Small intestine (tissue), 7 donors: ENCODE data around the gene ITK. TPM values are rescaled to one million over a fixed set of nuclear protein-coding genes. Genes with fewer than 3 reads are reported as not detected.

Experiments used
- DNase-seq, 2 donors: peaks; one replicate each; pipeline versions ENCODE4 v3.0.0 to v3.0.0-alpha.2; 2013
- FAIRE-seq: peaks from 2 replicates; lab custom pipeline; 2012; peaks lifted over from hg19 to GRCh38; lab: Jason Lieb, UNC
- H3K27ac ChIP-seq, 3 donors: one replicate each; pipeline ENCODE4 v1.5.1; 2013; ENCODE audit warnings: low read length in 2 of 3, mild to moderate bottlenecking in 2 of 3, control low read depth in 1 of 3, inconsistent platforms in 1 of 3, low read depth in 1 of 3, moderate library complexity in 1 of 3
- H3K27me3 ChIP-seq, 3 donors: one replicate each; pipeline ENCODE4 v1.6.1; 2013; ENCODE audit warnings: low read length in 3 of 3, inconsistent platforms in 1 of 3; ENCODE audit not compliant: control insufficient read depth in 3 of 3, insufficient read depth in 3 of 3
- H3K36me3 ChIP-seq, 3 donors: one replicate each; pipeline ENCODE4 v1.6.1; 2013; ENCODE audit warnings: low read length in 3 of 3, inconsistent platforms in 1 of 3, low read depth in 1 of 3, mild to moderate bottlenecking in 1 of 3, moderate library complexity in 1 of 3; ENCODE audit not compliant: control insufficient read depth in 3 of 3, insufficient read depth in 2 of 3
- H3K4me1 ChIP-seq, 3 donors: one replicate each; pipeline ENCODE4 v1.6.1; 2013; ENCODE audit warnings: low read length in 2 of 3, inconsistent platforms in 1 of 3, low read depth in 1 of 3, mild to moderate bottlenecking in 1 of 3, moderate library complexity in 1 of 3; ENCODE audit not compliant: control insufficient read depth in 3 of 3, insufficient read depth in 2 of 3
- H3K4me3 ChIP-seq, 3 donors: one replicate each; pipeline ENCODE4 v1.5.1; 2013; ENCODE audit warnings: low read length in 3 of 3, control low read depth in 1 of 3, inconsistent platforms in 1 of 3, low read depth in 1 of 3, mild to moderate bottlenecking in 1 of 3, moderate library complexity in 1 of 3
- H3K9me3 ChIP-seq, 2 donors: one replicate each; pipeline ENCODE4 v1.6.1; 2013; ENCODE audit warnings: low read depth in 1 of 2, low read length in 1 of 2; ENCODE audit not compliant: control insufficient read depth in 2 of 2, insufficient read depth in 1 of 2
- WGBS, 3 donors: extraction: QIAGEN DNeasy Blood & Tissue Kit; methylation state at CpG; one replicate each; pipeline ENCODE4 v1.1.7; 2013; 5-methylcytosine and 5-hydroxymethylcytosine counted together
- polyA plus RNA-seq, 4 donors: library from polyadenylated mRNA; stranded (reverse) in 3 of 4; unstranded in 1 of 4; fragments of 200-250 nt in 3 of 4; fragments of 120-200 nt in 1 of 4; gene quantifications; one replicate each; pipeline versions ENCODE4 v1.2.1 to v1.2.3, GENCODE V29; 2013
- donor health status: healthy with polysubstance abuse.
- donor health status: control.
- donor health status: control.
- donor health status: Bipolar disorder and iron deficiency.
- donor health status: healthy.

Gene ITK
- polyA plus RNA-seq, 4 donors: 0.67 to 2.7 (median 1.4) TPM

GRCh38 chr5:157252711-157253465 is 72.2 kb downstream of the ITK start:
- 50 to 75% (median 58%) methylated on average over 4 of the region's 4 CpGs for WGBS, 3 donors
- DNase-seq: peak in 1 of 2 donors; percentile 66
- H3K4me1 ChIP-seq: peaks cover 0 to 8% (median 0%) of the 10 kb centered on the region in 3 donors
- no peak for FAIRE-seq
- H3K36me3 ChIP-seq: no peaks in the 10 kb centered on the region
- no peaks in the 10 kb centered on the region for H3K9me3 ChIP-seq
- H3K27ac ChIP-seq: peak overlapping the region in 2 of 3 donors; percentile 24 to 70
- no peak overlapping the region for H3K4me3 ChIP-seq
- H3K27me3 ChIP-seq: no peaks in the 10 kb centered on the region

DNA sequence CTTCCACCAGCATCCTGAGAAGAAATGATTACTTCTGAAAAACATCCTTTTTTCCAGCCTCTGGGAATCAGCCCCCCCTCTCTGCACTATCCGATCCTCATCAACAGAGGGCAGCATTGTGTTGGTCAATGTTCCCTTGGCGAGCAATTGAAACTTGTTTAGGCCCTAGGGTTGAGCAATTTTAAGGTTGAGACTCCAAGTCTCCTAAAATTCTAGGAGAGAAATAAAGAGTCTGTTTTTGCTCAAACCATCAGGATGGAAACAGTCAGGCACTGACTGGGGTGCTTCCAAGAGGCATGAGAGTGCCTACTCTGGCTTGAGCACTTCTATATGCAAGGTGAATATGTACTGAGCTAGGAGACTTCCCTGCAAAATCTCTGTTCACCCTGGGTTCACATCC is 72.9 kb downstream of the ITK start:
- Histone ChIP-seq H3K4me3 (no peak overlapping the region), H3K36me3 (no peaks in the 10 kb centered on the region), H3K27me3 (no peaks in the 10 kb centered on the region), H3K9me3 (no peaks in the 10 kb centered on the region), H3K27ac (no peak overlapping the region), H3K4me1 (peaks cover 0 to 8% (median 0%) of the 10 kb centered on the region in 3 donors)
- DNase-seq: peak; percentile 57 to 59
- 2 to 8% (median 5%) methylated on average over 2 of the region's 2 CpGs for WGBS, 3 donors
- no peak for FAIRE-seq

- no peak for DNase-seq
- no peak for FAIRE-seq
- Histone ChIP-seq H3K4me1 (no peaks in the 10 kb centered on the region), H3K4me3 (no peak overlapping the region), H3K27me3 (no peaks in the 10 kb centered on the region), H3K9me3 (no peaks in the 10 kb centered on the region), H3K36me3 (no peaks in the 10 kb centered on the region), H3K27ac (no peak overlapping the region)
- WGBS, 3 donors: 92 to 93% (median 93%) methylated on average over 6 of the region's 6 CpGs
These were observed 77.8 kb downstream of the ITK start for GRCh38 chr5:157258450-157258849.

DNA sequence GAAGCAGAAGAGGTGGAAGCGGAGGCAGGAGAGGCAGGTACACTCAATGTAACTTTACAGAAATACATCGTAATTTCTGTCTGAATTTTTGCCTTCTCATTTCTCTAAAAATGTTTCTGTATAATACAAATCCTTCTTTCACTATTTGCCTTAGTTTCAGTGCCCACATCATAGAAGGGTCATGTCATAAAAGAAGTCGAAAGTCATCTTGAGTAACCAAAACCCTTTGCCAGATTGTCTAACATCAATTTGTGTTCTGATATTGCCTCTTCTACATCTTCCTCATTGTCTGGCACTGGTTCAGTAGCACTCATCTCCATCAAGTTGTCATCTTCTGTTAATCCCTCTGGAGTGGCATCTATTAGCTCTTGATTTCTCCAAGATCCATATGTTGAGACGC is 79.1 kb downstream of the ITK start:
- 80 to 88% (median 85%) methylated on average over 4 of the region's 4 CpGs for WGBS, 3 donors
- Histone ChIP-seq H3K27me3 (no peaks in the 10 kb centered on the region), H3K9me3 (no peaks in the 10 kb centered on the region), H3K4me1 (no peaks in the 10 kb centered on the region), H3K4me3 (no peak overlapping the region), H3K36me3 (no peaks in the 10 kb centered on the region), H3K27ac (no peak overlapping the region)
- FAIRE-seq (no peak), DNase-seq (no peak)

DNA sequence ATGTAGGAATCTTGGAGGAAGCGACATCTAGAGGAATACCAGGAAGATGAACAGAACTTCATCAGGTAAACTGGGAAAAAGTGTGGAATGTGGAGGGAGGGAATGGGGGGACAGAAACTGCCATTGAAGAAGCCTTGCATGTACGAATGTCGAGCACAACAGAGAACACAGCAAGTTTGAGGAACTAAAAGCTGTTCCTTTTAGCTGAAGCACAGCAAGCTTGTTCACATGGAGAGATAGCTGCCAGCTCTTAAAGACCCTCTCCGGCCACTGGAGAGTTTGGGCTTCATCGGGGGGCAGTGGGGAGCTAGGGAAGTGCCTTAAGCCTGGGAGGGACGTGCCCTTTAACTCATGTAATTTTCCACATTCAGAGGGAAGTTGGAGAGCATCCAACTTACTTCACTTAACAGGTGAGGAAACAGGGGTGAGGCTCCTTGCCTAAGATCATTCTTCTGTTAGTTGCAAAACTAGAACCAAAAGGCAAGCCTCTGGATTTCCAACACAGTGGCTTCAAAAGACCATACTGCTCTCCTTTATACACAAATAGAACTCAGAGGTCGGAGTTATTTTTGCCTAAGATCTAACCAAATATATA is 83.0 kb downstream of the ITK start:
- H3K36me3 ChIP-seq: no peaks in the 10 kb centered on the region
- H3K27ac ChIP-seq: no peak overlapping the region
- 53 to 71% (median 65%) methylated on average over 7 of the region's 7 CpGs for WGBS, 3 donors
- no peaks in the 10 kb centered on the region for H3K27me3 ChIP-seq
- H3K9me3 ChIP-seq: no peaks in the 10 kb centered on the region
- H3K4me3 ChIP-seq: no peak overlapping the region
- peak in 1 of 2 donors; percentile 68 for DNase-seq
- FAIRE-seq: no peak
- H3K4me1 ChIP-seq: peaks cover 0 to 5% (median 3%) of the 10 kb centered on the region in 3 donors

DNA sequence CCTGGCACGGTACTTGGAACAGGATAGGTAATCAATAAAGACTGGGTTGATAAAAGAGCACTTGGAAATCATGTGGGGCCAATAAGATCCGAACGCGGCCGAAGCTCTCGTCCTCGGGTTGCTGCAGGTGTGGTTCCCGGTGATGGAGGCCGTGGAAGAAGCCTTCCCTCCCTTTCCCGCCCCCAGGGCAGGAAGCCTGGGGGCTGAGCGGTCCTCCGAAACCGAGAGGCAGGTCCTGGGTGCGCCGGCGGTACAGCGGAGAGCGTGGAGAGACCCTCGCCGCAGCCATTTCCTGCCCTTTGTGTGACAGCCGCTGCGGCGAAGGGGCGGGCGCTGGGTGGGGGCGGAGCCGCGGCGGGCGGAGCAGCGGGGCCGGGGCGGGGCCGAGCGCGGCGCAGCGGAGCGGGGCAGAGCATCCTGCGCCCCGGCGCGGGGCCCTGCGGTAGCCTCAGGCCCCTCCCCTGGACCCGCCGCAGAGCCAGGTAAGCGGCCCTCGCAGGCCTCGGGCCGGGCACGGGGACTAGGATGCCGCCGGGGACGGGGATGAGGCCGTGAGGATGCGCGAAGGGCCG is 85.2 kb downstream of the ITK start, which contains the start of gene CYFIP2:
CYFIP2 (plus strand) TSS at position 410 of the 572 bp plus-strand sequence. CDS start 19,239 bp downstream, outside the sequence.
- peak; percentile 61 to 87 for DNase-seq
- 0 to 1% (median 1%) methylated on average over 36 to 58 of the region's 58 CpGs for WGBS, 3 donors

DNA sequence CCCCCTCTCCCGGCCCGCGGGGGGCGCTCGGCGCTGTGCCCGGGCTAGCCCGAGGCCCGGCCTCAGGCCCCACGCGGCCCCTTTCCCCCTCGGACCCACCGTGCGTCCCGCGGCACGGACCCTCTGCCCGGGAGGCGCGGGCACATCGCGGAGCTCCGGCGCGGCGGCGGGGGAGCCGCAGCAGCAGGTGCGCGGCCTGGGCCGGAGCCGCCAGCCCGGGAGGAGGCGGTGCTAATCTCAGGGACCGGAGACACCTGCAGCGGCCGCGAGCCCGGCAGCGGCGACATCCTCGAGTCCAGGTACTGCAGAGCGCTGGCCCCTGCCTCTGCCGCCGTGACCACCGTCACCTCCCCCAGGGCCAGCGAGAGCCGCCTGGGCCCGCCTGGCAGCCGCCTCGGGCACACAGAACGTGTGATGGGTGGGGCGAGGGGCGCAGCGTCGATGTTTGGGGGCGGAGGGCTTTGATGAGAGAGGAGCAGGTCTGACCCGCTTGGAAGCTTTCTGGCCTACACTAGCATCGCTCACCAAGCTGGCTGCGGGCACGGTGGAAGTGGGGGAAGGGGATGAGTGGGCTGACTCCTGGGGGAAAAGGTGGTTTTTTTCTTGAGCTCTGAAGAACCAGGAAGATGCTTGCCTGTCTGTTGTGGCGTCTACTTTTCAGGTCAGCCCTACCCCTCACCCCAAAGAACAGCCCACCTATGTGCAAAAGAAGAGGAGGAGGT is 85.8 kb downstream of the ITK start:
- peaks cover 3 to 10% (median 3%) of the 10 kb centered on the region in 3 donors for H3K4me1 ChIP-seq
- WGBS, 3 donors: 1 to 3% (median 3%) methylated on average over 25 to 62 of the region's 62 CpGs
- no peak for FAIRE-seq
- H3K36me3 ChIP-seq: no peaks in the 10 kb centered on the region
- DNase-seq: peak in 1 of 2 donors; percentile 39
- H3K9me3 ChIP-seq: no peaks in the 10 kb centered on the region
- H3K27ac ChIP-seq: peak overlapping the region in 2 of 3 donors; percentile 59 to 66
- no peaks in the 10 kb centered on the region for H3K27me3 ChIP-seq
- H3K4me3 ChIP-seq: peak overlapping the region; percentile 66 to 81 (median 69)

More for the DNA sequence above, 85.2 kb downstream of the ITK start, which contains the start of gene CYFIP2:
- no peak for FAIRE-seq
- Histone ChIP-seq H3K9me3 (no peaks in the 10 kb centered on the region), H3K27ac (peak within 1 kb of the TSS; percentile 52 to 80 (median 59)), H3K4me1 (peaks cover 0 to 6% (median 3%) of the 10 kb centered on the region in 3 donors), H3K27me3 (no peaks in the 10 kb centered on the region), H3K36me3 (no peaks in the 10 kb centered on the region), H3K4me3 (peak within 1 kb of the TSS; percentile 66 to 81 (median 69))

GRCh38 chr5:157267025-157267424 is 86.4 kb downstream of the ITK start:
- Histone ChIP-seq H3K4me1 (peaks cover 3 to 10% (median 3%) of the 10 kb centered on the region in 3 donors), H3K27ac (peak overlapping the region in 2 of 3 donors; percentile 4 to 66), H3K36me3 (no peaks in the 10 kb centered on the region), H3K27me3 (no peaks in the 10 kb centered on the region), H3K9me3 (no peaks in the 10 kb centered on the region), H3K4me3 (peak overlapping the region in 2 of 3 donors; percentile 52 to 66)
- FAIRE-seq (no peak), DNase-seq (no peak)
- 51 to 70% (median 58%) methylated on average over 3 of the region's 3 CpGs for WGBS, 3 donors
